Right kidney (tissue), 1 donor: Measurements from ENCODE around the gene LPCAT2.

Experiments
- DNase-seq: peaks from one replicate; pipeline ENCODE4 v3.0.0-alpha.2; 2016

LPCAT2 gene

GRCh38 chr16:55552621-55553020 is 43.7 kb downstream of the LPCAT2 start:
- no peak for DNase-seq

GRCh38 chr16:55555436-55555835 is 46.6 kb downstream of the LPCAT2 start:
- DNase-seq: no peak

GRCh38 chr16:55557186-55557585 is 48.3 kb downstream of the LPCAT2 start:
- no peak for DNase-seq

GRCh38 chr16:55559233-55559632 is 50.4 kb downstream of the LPCAT2 start:
- DNase-seq: no peak

- no peak for DNase-seq
Observed at GRCh38 chr16:55559933-55560516, 51.2 kb downstream of the LPCAT2 start.

GRCh38 chr16:55561319-55561848 is 52.5 kb downstream of the LPCAT2 start:
- DNase-seq: no peak

- no peak for DNase-seq
Observed at GRCh38 chr16:55562936-55563335, 54.1 kb downstream of the LPCAT2 start.

GRCh38 chr16:55563797-55564196 is 54.9 kb downstream of the LPCAT2 start:
- DNase-seq: no peak

GRCh38 chr16:55565086-55565485 is 56.2 kb downstream of the LPCAT2 start:
- DNase-seq: no peak

GRCh38 chr16:55566432-55567175 is 57.7 kb downstream of the LPCAT2 start, which contains the start of gene CAPNS2:
TSS of gene CAPNS2 (plus strand) at chr16:55566684. CDS start at chr16:55566757, 73 bp downstream.
- DNase-seq: no peak

GRCh38 chr16:55567382-55567781 is 58.5 kb downstream of the LPCAT2 start:
- DNase-seq: no peak

- DNase-seq: no peak
Observed at GRCh38 chr16:55568207-55568606, 59.3 kb downstream of the LPCAT2 start.

GRCh38 chr16:55569025-55569424 is 60.2 kb downstream of the LPCAT2 start:
- no peak for DNase-seq

- no peak for DNase-seq
Observed at GRCh38 chr16:55570159-55570558, 61.3 kb downstream of the LPCAT2 start.

- DNase-seq: no peak
Observed at GRCh38 chr16:55571191-55571897, 62.5 kb downstream of the LPCAT2 start.

GRCh38 chr16:55572439-55572838 is 63.6 kb downstream of the LPCAT2 start:
- no peak for DNase-seq

- DNase-seq: no peak
Observed at GRCh38 chr16:55574811-55575210, 65.9 kb downstream of the LPCAT2 start.

- no peak for DNase-seq
Observed at GRCh38 chr16:55575496-55575895, 66.6 kb downstream of the LPCAT2 start.

GRCh38 chr16:55576384-55576783 is 67.5 kb downstream of the LPCAT2 start:
- no peak for DNase-seq

- DNase-seq: no peak
Observed at GRCh38 chr16:55577887-55578286, 69.0 kb downstream of the LPCAT2 start.

- no peak for DNase-seq
Observed at GRCh38 chr16:55585631-55586030, 76.8 kb downstream of the LPCAT2 start.

- DNase-seq: no peak
Observed at GRCh38 chr16:55588799-55589198, 79.9 kb downstream of the LPCAT2 start.

- DNase-seq: no peak
Observed at GRCh38 chr16:55592306-55592705, 83.4 kb downstream of the LPCAT2 start.
